GM18520 (cell line): ENCODE data around the gene HPSE.
"Not testable (repeated sequence)": the region's sequence is repeated elsewhere in the genome, so short reads cannot be mapped to it uniquely, and the experiment has no call there.

Experiments
- ATAC-seq: cut with Tn5 transposase; IDR thresholded peaks from one replicate; pipeline ENCODE4 v1.9.1; 2021; ENCODE audit not compliant: unreplicated experiment

The HPSE gene

DNA sequence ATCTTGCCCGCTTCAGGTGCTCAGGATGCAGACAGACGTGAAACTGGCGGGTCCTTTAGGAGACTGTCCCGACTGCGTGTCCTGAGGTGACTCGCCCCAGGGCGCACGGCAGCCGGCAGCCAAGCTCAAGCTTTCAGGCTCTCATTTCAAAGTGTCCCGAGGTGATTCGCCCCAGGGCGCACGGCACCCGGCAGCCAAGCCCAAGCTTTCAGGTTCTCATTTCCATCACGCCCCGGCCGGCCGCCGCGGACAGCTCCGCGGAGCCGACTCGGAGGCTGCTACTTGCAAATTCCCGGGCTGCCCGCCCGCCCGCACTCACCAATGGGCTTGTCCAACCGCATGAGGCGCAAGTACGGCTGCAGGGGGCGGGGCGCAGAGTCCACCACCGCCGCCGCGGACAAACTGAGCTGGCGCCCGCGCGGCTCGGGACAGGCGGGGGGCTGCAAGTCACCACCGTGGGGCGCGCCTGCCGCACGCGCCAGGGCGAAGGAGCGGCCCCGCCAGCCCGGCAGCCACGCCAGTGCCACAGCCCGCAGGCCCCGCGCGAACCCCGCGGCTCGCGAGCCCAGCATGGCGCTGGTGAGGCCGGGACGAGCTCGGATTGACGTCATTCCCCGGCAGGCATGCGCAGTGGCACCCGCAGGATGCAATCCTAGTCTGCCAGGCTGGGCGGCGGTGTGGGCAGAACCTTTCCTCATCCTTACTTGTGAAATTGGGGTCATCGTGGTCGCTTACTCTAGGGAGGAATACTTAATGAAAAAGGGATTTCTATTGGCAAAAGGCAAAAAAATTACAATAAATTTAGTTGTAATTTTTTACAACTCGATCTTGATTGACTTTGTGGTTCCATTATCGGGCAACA is 50.2 kb downstream of the HPSE start, which contains the start of gene COQ2:
COQ2 (minus strand) TSS at position 606 of the 862 bp plus-strand sequence; CDS start at position 572, 34 bp downstream.
- peak; percentile 89 for ATAC-seq

DNA sequence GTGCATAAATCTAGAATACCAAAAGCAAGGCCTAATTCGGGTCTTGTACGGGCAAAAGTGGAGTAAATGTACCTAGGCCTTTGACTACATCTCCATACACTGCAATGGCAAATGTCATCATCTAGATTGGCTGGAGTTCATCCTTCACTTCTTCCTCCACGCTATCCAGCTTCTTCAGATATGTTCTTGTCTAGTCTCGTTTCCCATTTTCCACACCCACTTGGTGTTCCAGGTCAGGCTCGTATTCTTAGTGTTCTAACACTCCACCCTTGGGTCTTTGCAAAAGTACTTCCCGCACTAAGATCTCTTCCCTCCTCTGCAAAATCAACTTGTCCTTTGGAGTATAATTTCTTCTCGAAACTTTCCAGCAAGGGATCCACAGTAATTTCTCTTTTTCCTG is 51.5 kb downstream of the HPSE start:
- ATAC-seq: no peak

DNA sequence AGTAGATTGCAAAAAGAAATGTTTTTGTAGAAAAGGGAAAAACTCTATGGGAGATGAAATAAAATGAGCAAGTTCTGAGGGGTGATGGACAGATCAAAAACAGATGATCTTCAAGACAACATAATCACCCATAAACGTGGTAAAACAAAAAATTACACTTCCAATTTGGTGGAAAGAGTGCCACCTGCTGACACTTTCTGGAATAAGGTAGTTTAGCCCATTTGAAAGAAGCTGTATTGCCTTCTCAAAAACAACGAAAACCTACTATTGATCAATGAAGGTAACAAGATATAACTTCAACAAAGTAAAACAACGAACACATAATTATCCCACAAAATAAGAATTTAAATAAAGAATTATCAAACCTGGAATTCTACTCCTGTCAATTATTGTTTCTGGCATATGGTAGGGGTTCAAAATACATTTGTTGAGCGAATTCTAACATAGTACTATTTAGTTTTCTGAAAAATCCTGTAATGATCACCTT is 52.6 kb downstream of the HPSE start:
- no peak for ATAC-seq

DNA sequence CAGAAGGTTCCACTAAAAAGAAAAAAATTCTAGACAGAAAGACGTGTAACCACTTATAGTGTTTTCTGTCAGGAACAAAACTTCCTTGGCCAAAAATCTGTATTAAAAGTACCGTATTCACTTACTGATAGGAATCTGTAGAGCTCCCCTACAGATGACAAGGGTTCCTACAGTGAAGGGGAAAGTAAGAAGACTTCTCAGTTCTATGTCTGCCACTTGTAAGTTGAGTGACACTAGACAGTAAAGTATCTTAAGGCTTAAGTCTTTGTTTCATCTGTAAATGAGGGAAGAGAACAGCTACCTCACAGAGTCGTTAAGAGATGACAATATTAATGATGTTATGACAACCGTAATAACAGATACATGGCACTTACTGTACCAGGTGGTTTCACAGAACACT is 53.3 kb downstream of the HPSE start:
- ATAC-seq: no peak

DNA sequence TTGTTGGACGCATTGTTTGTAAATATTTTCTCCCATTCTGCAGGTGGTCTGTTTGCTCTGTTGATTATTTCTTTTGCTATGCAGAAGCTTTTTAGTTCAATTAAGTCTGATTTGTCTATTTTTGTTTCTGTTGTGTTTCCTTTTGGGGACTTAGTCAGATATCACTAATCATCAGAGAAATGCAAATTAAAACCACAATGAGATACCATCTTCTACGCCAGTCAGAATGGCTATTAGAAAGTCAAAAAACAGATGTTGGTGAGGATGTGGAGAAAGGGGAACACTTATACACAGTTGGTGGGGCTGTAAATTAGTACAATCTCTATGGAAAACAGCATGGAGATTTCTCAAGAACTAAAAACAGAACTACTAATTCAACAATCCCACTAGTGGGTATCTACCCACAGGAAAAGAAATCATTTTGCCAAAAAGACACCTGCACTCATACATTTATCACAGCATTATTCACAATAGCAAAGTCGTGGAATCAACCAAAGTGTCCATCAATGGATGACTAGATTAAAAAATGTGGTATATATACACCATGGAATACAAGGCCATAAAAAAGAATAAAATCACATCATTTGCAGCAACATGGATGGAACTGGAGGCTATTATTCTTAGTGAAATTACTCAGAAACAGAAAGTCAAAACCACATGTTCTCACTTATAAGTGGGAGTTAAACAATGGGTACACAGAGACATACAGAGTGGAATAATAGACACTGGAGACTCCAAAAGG is 58.2 kb downstream of the HPSE start:
- peak; percentile 74 for ATAC-seq

DNA sequence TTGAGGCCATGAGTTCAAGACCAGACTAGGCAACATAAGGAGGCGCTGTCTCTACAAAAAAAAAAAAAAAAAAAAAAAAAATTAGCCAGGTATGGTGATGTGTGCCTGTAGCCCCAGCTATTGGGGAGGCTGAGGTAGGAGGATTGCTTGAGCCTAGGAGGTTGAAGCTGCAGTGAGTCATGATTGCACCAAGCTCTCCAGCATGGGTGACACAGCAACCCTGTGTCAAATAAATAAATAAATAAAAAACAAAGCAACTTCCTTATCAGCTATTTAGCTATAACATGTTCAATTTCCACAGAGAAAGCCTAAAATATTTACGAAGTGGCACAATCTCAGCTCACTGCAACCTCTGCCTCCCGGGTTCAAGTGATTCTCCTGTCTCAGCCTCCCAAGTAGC is 60.7 kb downstream of the HPSE start:
- ATAC-seq: not testable (repeated sequence)

DNA sequence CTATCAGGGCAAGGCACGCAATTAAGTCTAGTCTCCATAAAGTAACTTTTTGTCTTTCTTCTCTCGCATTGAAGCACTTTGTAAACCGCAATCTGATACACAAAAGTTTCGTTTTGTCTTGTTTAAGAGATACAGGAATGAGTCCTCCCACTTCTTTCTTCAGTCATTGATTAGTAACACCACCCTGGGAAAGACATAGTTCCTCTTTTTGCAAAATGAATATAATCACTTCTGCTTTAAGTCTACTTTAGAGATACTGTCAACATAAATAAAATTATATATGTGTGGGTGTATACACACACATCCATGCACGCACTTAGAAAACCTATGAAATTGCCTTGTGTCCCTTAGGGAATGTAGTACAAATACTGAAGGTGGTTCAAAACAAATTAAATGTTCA is 61.7 kb downstream of the HPSE start:
- peak; percentile 87 for ATAC-seq

DNA sequence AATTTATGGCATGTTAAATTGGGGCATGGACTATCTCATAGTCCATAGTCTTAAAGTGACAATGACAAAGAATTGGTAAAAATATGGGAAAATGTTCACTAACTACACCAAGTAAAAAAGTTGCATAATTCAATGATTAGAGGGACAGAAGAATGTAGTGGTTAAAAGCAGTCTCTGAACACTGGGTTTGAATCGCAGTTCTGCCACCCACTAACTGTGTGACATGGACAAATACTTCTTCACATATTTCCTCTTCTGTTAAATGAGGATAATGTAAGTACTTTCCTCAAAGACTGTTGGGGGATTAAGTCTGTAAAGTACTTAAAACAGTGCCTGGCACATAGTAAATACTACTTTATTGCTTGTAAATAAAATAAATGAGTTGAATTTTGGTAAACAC is 65.4 kb downstream of the HPSE start:
- ATAC-seq: no peak

DNA sequence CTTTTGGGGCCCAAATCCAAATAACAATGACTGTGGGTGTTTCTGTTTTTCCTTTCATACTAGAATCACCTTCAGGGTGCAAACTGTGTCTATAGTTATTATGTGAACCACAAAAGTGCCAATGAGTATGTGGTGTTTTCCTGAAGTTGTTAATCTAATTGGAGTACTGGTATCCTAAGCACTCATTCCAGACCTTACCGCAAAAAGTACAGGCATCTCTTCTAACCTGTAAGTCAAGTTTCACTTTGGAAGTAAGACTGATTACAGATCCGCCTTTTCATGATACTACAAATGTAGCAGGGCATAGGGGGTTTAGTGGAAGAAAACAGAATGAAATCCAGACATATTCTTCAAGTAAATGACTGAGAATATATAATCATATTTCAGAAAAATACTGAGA is 66.2 kb downstream of the HPSE start:
- ATAC-seq: no peak

DNA sequence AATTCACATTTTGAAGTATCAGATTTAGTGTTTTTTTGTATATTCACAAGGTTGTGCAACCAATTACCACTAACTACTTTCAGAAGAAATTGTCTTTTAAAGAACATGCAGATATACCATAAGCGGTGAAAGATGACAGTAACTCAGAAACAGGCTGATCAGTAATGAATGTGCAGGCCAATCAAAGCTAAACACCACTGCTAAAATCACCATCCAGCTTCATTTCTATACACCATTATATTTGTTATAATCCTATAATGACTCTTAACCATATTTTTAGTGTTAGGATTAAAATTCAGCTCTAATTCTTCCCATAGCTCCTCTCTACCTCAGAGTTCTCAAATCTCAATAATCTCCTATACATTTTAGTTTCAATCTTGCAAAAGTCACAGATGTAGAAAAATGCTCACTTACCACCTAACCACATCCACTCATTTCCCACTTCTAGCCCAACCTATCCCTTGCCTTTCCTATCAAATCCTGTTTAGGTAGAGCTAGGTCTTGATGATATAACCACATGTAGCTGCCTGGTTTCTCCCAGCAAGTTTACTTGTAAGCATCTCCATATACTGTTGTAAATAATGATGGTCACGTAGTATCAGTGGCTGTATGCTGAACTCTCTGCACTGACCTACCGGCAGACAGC is 66.7 kb downstream of the HPSE start:
- no peak for ATAC-seq

DNA sequence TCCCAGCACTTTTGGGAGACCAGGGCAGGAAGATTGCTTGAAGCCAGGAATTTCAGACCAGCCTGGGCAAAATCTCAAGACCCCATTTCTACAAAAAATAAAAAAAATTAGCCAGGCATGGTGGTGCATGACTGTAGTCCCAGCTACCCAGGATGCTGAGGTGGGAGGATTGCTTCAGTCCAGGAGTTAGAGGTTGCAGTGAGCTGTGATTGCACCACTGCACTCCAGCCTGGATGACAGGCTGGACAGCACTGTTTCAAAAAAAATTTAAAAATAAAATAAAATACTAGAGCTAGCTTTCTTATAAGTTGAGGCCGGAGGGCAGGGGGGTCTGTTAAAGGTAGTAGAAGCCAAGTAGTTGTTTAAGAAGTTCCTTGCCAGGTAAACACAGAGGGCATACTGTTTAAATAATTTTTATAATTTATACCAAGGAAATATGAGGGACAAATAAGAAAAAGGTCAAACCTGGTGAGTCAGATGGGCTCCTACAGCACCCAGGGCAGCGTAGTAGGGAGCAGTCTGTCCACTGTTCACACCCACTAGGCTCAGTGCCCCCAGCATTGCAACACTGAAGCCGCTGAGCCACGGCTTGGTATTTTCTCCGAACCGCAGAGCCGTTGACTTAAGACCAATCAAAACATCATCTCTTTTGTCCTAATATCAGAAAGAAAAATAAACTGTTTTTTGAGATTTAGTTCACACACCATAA is 67.4 kb downstream of the HPSE start:
- no peak for ATAC-seq

DNA sequence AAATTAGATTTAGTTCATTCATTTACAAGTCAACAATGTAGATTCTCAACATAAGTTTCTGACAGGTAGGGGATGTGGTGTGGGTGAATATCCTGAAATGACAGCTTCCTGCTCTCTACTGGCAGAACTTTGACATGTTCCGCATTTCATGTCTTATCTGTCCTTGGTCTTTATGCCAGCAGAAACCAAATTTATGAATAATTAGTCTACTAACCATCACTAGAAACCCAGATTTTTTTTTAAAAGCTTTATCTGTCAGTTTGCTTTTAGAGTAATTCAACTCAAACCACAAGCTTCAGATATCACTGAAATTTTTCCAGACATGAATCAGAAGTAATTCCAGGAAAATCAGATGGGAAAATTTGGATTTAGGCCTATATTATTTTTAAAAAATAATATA is 68.0 kb downstream of the HPSE start:
- no peak for ATAC-seq

DNA sequence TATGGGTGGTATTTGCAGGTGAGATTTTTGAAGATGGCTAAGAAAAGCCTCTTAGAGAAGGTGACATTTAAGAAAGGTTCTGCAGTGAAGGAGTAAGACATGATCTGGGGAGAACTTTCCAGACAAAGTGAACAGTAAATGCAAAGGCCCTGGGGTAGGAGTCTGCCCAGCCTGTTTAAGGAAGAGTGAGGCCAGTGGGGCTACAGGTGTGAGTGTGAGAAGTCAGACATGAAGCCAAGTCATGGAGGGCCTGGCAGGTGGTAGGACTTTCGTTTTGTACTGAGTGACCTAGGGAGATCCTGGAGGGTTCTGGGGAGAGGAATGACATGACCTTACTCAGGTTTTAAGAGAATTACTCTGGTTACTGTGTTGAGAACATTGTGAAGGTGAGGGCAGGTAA is 71.5 kb downstream of the HPSE start:
- ATAC-seq: no peak

DNA sequence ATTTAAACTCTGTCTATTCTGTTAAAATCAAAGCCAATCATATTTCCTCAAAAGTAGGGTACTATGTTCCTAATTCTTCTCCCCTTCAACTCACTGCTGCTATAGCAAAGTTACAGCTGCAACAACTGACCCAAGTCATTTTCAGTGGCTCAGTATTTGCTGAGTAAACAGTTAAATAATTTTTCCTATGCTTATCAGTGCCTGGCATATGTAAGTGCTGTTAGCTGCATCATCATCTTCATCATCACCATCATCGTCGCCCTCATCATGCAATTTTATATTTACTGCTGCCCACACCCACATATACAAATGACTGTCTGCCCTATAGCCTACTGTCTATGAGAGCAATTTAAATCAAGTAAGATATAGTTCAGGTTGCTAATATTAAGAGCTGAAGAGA is 72.0 kb downstream of the HPSE start:
- ATAC-seq: no peak

DNA sequence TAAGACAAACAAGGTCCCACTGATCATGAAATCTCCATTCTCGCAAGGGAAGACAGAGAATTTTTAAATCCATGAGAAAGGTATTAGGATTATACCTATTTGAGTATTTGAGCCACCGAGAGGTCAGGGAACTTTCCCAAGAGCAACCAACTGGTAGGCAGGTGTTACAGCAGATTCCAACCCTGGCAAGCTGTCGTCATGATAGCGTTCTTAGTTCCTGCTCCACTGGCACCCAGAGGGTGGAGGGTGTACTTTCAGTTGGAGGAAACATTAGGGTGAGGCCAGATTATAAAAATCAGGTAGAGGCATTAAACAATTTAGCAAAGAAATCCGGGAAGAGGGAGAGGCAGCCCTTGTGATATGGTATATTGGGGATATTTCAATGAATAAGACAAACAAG is 73.3 kb downstream of the HPSE start:
- no peak for ATAC-seq

DNA sequence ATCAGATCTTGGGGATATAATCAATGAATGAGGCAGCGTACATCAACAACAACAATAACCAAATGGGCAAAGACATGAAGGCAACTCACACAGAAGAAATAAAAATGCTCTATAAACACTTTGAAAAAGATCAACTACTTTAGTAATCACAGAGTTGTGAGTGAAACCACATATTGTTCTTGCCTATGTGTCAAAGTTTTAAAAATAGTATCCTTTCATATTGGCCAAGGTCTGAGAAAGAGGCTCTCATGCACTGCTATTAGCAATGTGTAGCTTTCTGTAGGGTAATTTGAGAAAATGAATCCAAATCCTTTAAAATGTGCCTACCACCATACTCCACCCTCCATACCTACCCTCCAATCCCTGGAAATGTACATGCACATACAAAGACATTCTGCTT is 75.1 kb downstream of the HPSE start:
- no peak for ATAC-seq

DNA sequence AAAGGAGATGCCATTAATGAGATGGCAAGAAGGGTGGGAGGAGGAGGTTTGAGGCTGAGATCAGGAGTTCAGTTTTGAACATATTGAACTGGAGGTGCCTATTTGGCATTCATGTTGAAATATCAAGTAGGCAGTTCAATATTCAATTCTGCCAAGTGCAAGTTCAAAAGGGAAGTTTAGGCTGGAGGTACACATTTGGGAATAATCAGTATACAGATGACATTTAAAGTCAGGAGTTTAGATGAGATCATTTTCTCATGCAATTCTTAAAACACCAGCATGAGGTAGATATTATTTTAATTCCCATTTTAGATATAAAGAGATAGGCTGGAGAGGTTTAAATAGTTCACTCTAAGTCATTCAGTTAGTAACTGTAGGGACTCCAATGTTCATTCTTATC is 76.2 kb downstream of the HPSE start:
- no peak for ATAC-seq

DNA sequence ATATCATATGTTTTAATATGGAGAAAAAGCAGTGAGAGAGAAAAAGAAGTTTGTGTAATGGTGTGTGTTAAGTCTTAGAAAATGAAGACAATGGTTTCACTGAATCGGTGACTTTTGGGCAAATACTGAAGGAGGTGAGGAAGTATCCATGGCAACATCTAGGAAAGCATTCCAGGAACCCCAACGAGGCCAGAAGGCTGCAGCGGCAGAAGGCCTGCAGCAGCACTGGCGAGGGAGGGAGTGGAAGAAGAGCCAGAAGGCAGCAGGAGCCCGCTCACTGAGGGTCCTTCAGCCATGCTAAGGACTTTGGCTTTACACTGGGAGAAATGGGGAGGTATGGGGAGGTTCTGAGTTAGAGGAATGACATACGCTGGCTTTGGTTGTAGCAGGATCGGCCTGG is 76.8 kb downstream of the HPSE start:
- ATAC-seq: no peak

DNA sequence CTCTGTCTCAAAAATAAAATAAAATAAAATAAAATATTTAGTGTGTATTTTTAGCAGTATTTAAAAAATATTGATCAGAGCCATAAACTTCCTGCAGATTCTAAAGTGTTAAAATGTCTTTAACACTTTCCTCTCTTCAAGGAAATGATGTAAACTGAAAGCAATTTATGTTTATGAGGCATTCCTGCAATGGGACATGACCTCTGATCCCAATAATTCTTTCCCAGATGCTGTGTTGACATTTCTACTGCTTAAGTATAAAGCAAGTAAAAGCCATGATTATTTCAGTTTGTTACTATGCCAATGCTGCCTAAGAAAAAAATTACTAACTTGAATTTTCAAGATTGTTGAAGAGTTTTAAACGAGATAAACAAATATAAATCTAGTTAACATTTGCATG is 79.1 kb downstream of the HPSE start:
- ATAC-seq: no peak

DNA sequence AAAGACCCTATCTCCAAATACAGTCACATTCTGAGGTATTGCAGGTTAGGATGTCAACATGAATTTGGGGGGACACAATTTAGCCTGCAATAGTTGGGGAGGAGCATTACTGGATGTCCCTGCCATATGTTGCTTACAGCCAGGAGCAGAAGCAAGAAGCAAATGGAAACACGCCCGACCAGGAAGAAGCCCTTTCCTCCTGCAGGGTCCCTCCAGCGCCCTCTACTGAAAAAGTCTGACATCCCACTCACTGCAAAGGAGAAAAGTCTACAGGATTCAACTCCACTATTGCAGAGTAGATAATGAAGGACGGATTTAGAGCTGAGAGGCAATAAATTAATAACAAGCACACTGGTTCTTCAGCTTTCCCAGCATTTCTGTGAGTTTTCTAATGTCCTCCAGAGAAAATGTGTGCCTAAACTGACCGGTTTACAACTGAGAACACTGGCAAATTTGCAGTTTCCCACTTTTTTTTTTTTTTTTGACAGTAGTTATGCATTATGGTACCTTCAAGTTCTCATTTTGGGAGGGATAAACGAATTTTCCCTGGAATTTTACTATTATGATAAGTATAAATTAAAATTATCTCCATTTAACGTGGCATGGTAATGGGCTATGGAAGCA is 81.8 kb downstream of the HPSE start:
- ATAC-seq: no peak

DNA sequence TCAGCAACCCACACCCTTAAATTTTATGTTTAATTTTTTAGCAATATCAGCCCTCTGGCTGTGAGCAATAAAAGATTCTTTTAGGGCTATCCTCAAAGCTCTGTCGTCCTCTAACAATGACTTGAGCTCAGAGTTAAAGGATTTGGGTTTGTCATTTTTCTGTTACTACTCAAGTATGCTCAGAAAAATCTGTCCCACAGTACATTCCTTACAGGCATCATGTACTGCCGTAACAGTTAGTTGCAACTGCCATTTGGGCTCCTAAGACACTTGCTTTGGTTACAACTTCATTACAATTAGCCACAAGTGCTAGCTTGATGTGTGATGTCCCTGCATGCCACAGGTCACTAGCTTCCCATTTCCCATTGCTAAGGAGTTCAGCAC is 83.2 kb downstream of the HPSE start:
- ATAC-seq: no peak
